ENCODE data around the gene CSNK1E. TPM values are rescaled to one million over a fixed set of nuclear protein-coding genes. Genes with fewer than 3 reads are reported as not detected.

Gene CSNK1E
- total and polyA plus RNA-seq, 2 donors, result 33.9 to 81.3 TPM

DNA sequence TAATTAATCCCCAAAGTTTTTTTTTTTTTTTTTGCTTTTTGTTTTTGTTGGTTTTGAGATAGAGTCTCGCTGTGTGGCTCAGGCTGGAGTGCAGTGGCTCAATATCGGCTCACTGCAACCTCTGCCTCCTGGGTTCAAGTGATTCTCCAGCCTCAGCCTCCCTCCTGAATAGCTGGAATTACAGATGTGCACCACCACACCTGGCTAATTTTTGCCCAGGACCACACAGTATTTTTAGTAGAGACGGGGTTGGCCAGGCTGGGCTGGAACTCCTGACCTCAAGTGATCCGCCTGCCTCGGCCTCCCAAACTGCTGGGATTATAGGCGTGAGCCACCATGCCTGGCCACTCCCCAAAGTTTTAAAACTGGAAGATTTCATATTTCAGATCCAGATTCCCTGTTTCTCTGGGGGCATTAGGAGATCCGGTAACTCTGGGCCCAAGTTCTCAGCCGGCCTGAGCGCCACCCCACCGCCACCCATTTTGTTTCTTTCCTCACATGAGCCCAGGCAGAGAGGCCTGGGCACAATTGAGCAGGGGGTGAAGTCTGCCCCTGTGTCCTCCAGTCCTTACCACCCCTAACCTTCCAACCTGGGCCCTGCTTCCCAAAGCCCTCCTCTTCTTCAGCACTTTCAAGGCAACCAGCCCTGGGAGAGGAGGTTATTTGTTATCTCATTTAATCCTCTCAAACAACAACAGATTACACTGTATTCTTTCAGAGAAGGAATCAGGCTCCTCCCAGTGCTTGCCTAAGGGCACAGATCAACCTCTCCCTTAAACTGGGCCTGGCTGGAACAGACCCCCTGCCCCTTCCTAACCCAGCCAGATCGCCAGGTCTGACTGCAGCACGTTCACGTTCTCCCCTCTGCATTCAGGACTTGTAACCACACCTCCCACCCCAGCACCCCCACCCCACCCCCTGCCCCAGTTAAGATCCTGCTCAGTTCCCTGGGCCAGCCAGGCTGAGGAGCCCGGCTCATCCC, 1.9 kb upstream of the CSNK1E start:
- Histone ChIP-seq H3K27me3 (ENCODE audit: control insufficient read depth in 2 of 2, insufficient read depth in 1 of 2, low read length in 1 of 2) (peaks cover 0 to 5% of the 10 kb centered on the region in 2 donors), H3K4me1 (ENCODE audit: control insufficient read depth in 2 of 2, insufficient read depth in 2 of 2, low read length in 2 of 2) (peaks cover 14 to 36% of the 10 kb centered on the region in 2 donors), H3K36me3 (ENCODE audit: control insufficient read depth in 2 of 2, insufficient read depth in 2 of 2, low read length in 1 of 2) (peaks cover 0 to under 1% of the 10 kb centered on the region in 2 donors), H3K27ac (ENCODE audit: low read depth in 1 of 2, low read length in 1 of 2) (no peak overlapping the region), H3K4me3 (ENCODE audit: low read length in 2 of 2) (no peak overlapping the region), H3K9me3 (ENCODE audit: control insufficient read depth in 2 of 2, insufficient read depth in 1 of 2, low read length in 1 of 2) (peaks cover 0 to 7% of the 10 kb centered on the region in 2 donors)
- no peak for DNase-seq (ENCODE audit: low read depth in 6 of 9, low spot score in 9 of 9)
- 96% methylated on average over 14 of the region's 14 CpGs for WGBS

- H3K4me3 ChIP-seq (ENCODE audit: low read length in 2 of 2), result peak overlapping the region in 1 of 2 donors; percentile 58
- peak in 1 of 9 donors; percentile 19 for DNase-seq (ENCODE audit: low read depth in 6 of 9, low spot score in 9 of 9)
These were observed 922 bp upstream of the CSNK1E start for GRCh38 chr22:38317995-38318715.

GRCh38 chr22:38316364-38317121, 690 bp downstream of the CSNK1E start:
- Histone ChIP-seq H3K27me3 (ENCODE audit: control insufficient read depth in 2 of 2, insufficient read depth in 1 of 2, low read length in 1 of 2) (peaks cover 0 to 5% of the 10 kb centered on the region in 2 donors), H3K27ac (ENCODE audit: low read depth in 1 of 2, low read length in 1 of 2) (peak overlapping the region; percentile 84 to 90), H3K9me3 (ENCODE audit: control insufficient read depth in 2 of 2, insufficient read depth in 1 of 2, low read length in 1 of 2) (peaks cover 0 to 7% of the 10 kb centered on the region in 2 donors), H3K4me1 (ENCODE audit: control insufficient read depth in 2 of 2, insufficient read depth in 2 of 2, low read length in 2 of 2) (peaks cover 14 to 48% of the 10 kb centered on the region in 2 donors), H3K4me3 (ENCODE audit: low read length in 2 of 2) (peak overlapping the region; percentile 58 to 81), H3K36me3 (ENCODE audit: control insufficient read depth in 2 of 2, insufficient read depth in 2 of 2, low read length in 1 of 2) (peaks cover 16 to 18% of the 10 kb centered on the region in 2 donors)
- DNase-seq (ENCODE audit: low read depth in 6 of 9, low spot score in 9 of 9), result peak in 4 of 9 donors; percentile 34 to 71 (median 52)
- under 1% methylated on average over 52 of the region's 52 CpGs for whole genome bisulfite sequencing

More at GRCh38 chr22:38317995-38318715, 922 bp upstream of the CSNK1E start:
- WGBS, result 53% methylated on average over 18 of the region's 18 CpGs
- peaks cover 4 to 10% of the 10 kb centered on the region in 2 donors for H3K36me3 ChIP-seq (ENCODE audit: control insufficient read depth in 2 of 2, insufficient read depth in 2 of 2, low read length in 1 of 2)
- H3K27ac ChIP-seq (ENCODE audit: low read depth in 1 of 2, low read length in 1 of 2), result peak overlapping the region; percentile 61 to 89
- H3K9me3 ChIP-seq (ENCODE audit: control insufficient read depth in 2 of 2, insufficient read depth in 1 of 2, low read length in 1 of 2), result peaks cover 0 to 7% of the 10 kb centered on the region in 2 donors
- H3K4me1 ChIP-seq (ENCODE audit: control insufficient read depth in 2 of 2, insufficient read depth in 2 of 2, low read length in 2 of 2), result peaks cover 14 to 42% of the 10 kb centered on the region in 2 donors
- H3K27me3 ChIP-seq (ENCODE audit: control insufficient read depth in 2 of 2, insufficient read depth in 1 of 2, low read length in 1 of 2), result peaks cover 0 to 5% of the 10 kb centered on the region in 2 donors

DNA sequence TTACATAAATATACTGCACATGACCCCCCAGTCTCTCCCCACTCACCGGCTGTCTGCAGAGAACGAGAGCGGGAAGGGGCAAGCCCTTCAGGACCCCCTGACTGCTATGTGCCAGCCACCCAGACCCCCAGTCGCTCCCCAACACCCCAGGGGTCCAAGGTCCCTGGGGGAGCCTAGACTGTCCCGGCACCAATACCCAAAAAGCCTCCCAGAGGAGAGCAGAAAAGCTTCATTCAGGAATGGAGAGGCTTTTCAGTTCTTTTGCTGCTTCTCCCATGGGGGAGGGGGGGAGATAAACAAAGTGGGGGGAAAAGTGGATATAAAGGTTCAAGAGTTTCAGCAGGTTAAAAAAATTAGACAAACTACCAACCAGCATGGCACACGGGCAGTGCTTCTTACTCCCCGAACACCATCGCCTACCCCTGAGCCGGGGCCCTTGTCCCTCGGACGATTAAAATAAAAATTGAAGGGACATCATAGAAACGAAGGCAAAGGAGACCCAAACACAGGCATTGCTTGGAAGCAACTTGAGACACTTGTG, 1.3 kb downstream of the CSNK1E start:
- 4% methylated on average over 12 of the region's 12 CpGs for WGBS
- Histone ChIP-seq H3K4me3 (ENCODE audit: low read length in 2 of 2) (peak overlapping the region; percentile 58 to 81), H3K9me3 (ENCODE audit: control insufficient read depth in 2 of 2, insufficient read depth in 1 of 2, low read length in 1 of 2) (peaks cover 0 to 7% of the 10 kb centered on the region in 2 donors), H3K36me3 (ENCODE audit: control insufficient read depth in 2 of 2, insufficient read depth in 2 of 2, low read length in 1 of 2) (peaks cover 23 to 24% of the 10 kb centered on the region in 2 donors), H3K27ac (ENCODE audit: low read depth in 1 of 2, low read length in 1 of 2) (peak overlapping the region; percentile 48 to 84), H3K27me3 (ENCODE audit: control insufficient read depth in 2 of 2, insufficient read depth in 1 of 2, low read length in 1 of 2) (peaks cover 0 to 5% of the 10 kb centered on the region in 2 donors), H3K4me1 (ENCODE audit: control insufficient read depth in 2 of 2, insufficient read depth in 2 of 2, low read length in 2 of 2) (peaks cover 14 to 52% of the 10 kb centered on the region in 2 donors)
- DNase-seq (ENCODE audit: low read depth in 6 of 9, low spot score in 9 of 9), result peak in 1 of 9 donors; percentile 40

DNA sequence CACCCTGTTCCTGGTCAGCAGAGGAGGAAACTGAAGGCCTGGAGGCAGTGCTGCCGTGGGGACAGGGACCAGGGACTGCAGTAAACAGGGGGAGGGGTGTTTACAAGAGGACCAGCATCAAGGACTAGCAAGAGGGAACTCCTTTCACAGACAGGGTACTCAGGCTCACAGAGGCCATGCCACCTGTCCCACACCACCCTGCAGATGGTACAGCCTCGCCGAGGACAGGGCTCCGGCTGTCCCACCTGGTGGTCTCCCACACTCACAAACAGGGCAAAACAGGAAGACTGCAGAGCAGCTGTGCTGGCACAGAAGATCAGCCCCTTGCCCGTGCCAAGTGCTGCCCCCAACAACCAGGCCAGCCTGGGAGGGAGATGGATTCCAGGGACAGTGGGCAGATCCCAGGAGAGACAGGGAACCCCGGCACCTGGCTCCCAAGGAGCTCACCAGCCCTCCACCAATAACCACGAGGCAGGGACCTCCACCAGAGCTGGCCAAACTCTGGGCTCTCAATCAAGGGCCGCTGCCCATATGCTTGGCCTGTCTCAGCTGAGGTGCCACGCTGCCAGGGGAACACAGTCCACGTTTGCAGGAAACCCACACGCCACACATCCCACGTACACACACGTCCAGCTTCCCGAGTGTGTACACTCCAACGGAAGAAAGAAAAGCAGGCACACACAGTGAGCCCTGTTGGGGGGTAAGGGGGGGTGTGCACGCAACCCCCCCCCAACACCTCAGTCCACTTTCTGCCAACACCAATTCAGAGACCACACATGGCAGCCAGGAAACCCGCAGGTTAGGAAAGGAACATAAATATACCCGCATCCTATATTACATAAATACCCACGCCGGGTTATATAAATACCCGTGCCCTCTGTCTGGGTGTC, 2.1 kb downstream of the CSNK1E start:
- peak overlapping the region; percentile 80 to 84 for H3K27ac ChIP-seq (ENCODE audit: low read depth in 1 of 2, low read length in 1 of 2)
- peaks cover 29 to 31% of the 10 kb centered on the region in 2 donors for H3K36me3 ChIP-seq (ENCODE audit: control insufficient read depth in 2 of 2, insufficient read depth in 2 of 2, low read length in 1 of 2)
- H3K27me3 ChIP-seq (ENCODE audit: control insufficient read depth in 2 of 2, insufficient read depth in 1 of 2, low read length in 1 of 2), result peaks cover 0 to 5% of the 10 kb centered on the region in 2 donors
- H3K4me1 ChIP-seq (ENCODE audit: control insufficient read depth in 2 of 2, insufficient read depth in 2 of 2, low read length in 2 of 2), result peaks cover 14 to 52% of the 10 kb centered on the region in 2 donors
- peak overlapping the region; percentile 58 to 81 for H3K4me3 ChIP-seq (ENCODE audit: low read length in 2 of 2)
- peaks cover 0 to 7% of the 10 kb centered on the region in 2 donors for H3K9me3 ChIP-seq (ENCODE audit: control insufficient read depth in 2 of 2, insufficient read depth in 1 of 2, low read length in 1 of 2)
- peak in 2 of 9 donors; percentile 37 to 54 for DNase-seq (ENCODE audit: low read depth in 6 of 9, low spot score in 9 of 9)
- WGBS, result 9% methylated on average over 21 of the region's 21 CpGs

- H3K27me3 ChIP-seq (ENCODE audit: control insufficient read depth in 2 of 2, insufficient read depth in 1 of 2, low read length in 1 of 2), result peaks cover 0 to 5% of the 10 kb centered on the region in 2 donors
- WGBS, result 89% methylated on average over 23 of the region's 23 CpGs
- H3K27ac ChIP-seq (ENCODE audit: low read depth in 1 of 2, low read length in 1 of 2), result peak overlapping the region; percentile 80 to 84
- H3K36me3 ChIP-seq (ENCODE audit: control insufficient read depth in 2 of 2, insufficient read depth in 2 of 2, low read length in 1 of 2), result peaks cover 32 to 34% of the 10 kb centered on the region in 2 donors
- H3K9me3 ChIP-seq (ENCODE audit: control insufficient read depth in 2 of 2, insufficient read depth in 1 of 2, low read length in 1 of 2), result peaks cover 0 to 7% of the 10 kb centered on the region in 2 donors
- no peak for DNase-seq (ENCODE audit: low read depth in 6 of 9, low spot score in 9 of 9)
- H3K4me3 ChIP-seq (ENCODE audit: low read length in 2 of 2), result no peak overlapping the region
- peaks cover 14 to 52% of the 10 kb centered on the region in 2 donors for H3K4me1 ChIP-seq (ENCODE audit: control insufficient read depth in 2 of 2, insufficient read depth in 2 of 2, low read length in 2 of 2)
These were observed 2.9 kb downstream of the CSNK1E start for GRCh38 chr22:38314051-38314932.

- DNase-seq (ENCODE audit: low read depth in 6 of 9, low spot score in 9 of 9), result no peak
- H3K27me3 ChIP-seq (ENCODE audit: control insufficient read depth in 2 of 2, insufficient read depth in 1 of 2, low read length in 1 of 2), result peaks cover 0 to 3% of the 10 kb centered on the region in 2 donors
- H3K4me3 ChIP-seq (ENCODE audit: low read length in 2 of 2), result no peak overlapping the region
- H3K36me3 ChIP-seq (ENCODE audit: control insufficient read depth in 2 of 2, insufficient read depth in 2 of 2, low read length in 1 of 2), result peaks cover 40 to 42% of the 10 kb centered on the region in 2 donors
- peak overlapping the region; percentile 31 to 41 for H3K27ac ChIP-seq (ENCODE audit: low read depth in 1 of 2, low read length in 1 of 2)
- WGBS, result 81% methylated on average over 11 of the region's 11 CpGs
- H3K4me1 ChIP-seq (ENCODE audit: control insufficient read depth in 2 of 2, insufficient read depth in 2 of 2, low read length in 2 of 2), result peaks cover 14 to 50% of the 10 kb centered on the region in 2 donors
- peaks cover 0 to 7% of the 10 kb centered on the region in 2 donors for H3K9me3 ChIP-seq (ENCODE audit: control insufficient read depth in 2 of 2, insufficient read depth in 1 of 2, low read length in 1 of 2)
These were observed 3.8 kb downstream of the CSNK1E start for GRCh38 chr22:38313384-38313955.
